Breast epithelium (tissue), 4 donors: Measurements from ENCODE around the gene TMEM97. TPM values are rescaled to one million over a fixed set of nuclear protein-coding genes. Genes with fewer than 3 reads are reported as not detected.

ENCODE experiments used
- DNase-seq, 2 donors: peaks; one replicate each; pipeline ENCODE4 v3.0.0-alpha.2; 2019; ENCODE audit warnings: low spot score in 2 of 2
- H3K27ac ChIP-seq, 2 donors: fragments of 200-600 bp; sonication (generic) in 1 of 2; one replicate each; pipeline ENCODE4 v1.5.1; 2016 to 2019; ENCODE audit warnings: mild to moderate bottlenecking in 1 of 2
- H3K27me3 ChIP-seq, 2 donors: fragments of 200-600 bp; sonication (generic) in 1 of 2; one replicate each; pipeline versions ENCODE4 v1.5.1 to v1.6.0; 2017 to 2019; ENCODE audit warnings: control low read depth in 1 of 2, mild to moderate bottlenecking in 1 of 2
- H3K36me3 ChIP-seq: fragments of 200-600 bp; one replicate; pipeline ENCODE4 v1.5.1; 2019
- H3K4me1 ChIP-seq, 2 donors: fragments of 200-600 bp; sonication (generic); one replicate each; pipeline ENCODE4 v1.5.1; 2016 to 2019; ENCODE audit warnings: control low read depth in 1 of 2
- H3K4me3 ChIP-seq, 3 donors: fragments of 200-600 bp; sonication (generic); 1 replicate in 2 of 3; 2 replicates in 1 of 3; pipeline ENCODE4 v1.5.1; 2016 to 2019; ENCODE audit warnings: mild to moderate bottlenecking in 3 of 3, moderate library complexity in 2 of 3
- H3K9me3 ChIP-seq, 2 donors: fragments of 200-600 bp; sonication (generic) in 1 of 2; one replicate each; pipeline ENCODE4 v1.5.1; 2016 to 2019; ENCODE audit warnings: control low read depth in 1 of 2
- POLR2A ChIP-seq: fragments of 450-650 bp; IDR thresholded peaks from one replicate; pipeline ENCODE4 v1.6.1; 2016; ENCODE audit warnings: antibody characterized with exemption, mild to moderate bottlenecking, moderate library complexity
- POLR2AphosphoS5 ChIP-seq, 3 donors: sonication (generic); formaldehyde crosslinking; IDR thresholded peaks; one replicate each; pipeline ENCODE4 v1.6.1; 2017; ENCODE audit warnings: antibody characterized with exemption in 3 of 3
- intact Hi-C: fragments of 100-400 bp; cut with DNase I; formaldehyde crosslinking; loops from one replicate; pipeline ENCODE4 v1.15.1; 2023; ENCODE audit warnings: low total_unique reads
- total RNA-seq, 3 donors: library from RNA; depleted of rRNA; stranded (reverse); fragments of >200 nt; gene quantifications; one replicate each; pipeline ENCODE4 v1.1.0, GENCODE V29; 2016
- TF ChIP-seq, protein P1 (sequence below), 3 donors: fragments of 450-650 bp; IDR thresholded peaks; one replicate each; pipeline ENCODE4 v1.5.1; 2016 to 2017; ENCODE audit warnings: antibody characterized with exemption in 3 of 3, mild to moderate bottlenecking in 3 of 3, moderate library complexity in 3 of 3

The TMEM97 gene
- total RNA-seq, 3 donors from 2014 or later, result 7.2 to 9.8 (median 7.5) TPM

GRCh38 chr17:28346199-28346580, 27.2 kb downstream of the TMEM97 start:
- Histone ChIP-seq H3K27ac (peak overlapping the region; percentile 75 to 78), H3K4me1 (peaks cover 3 to 17% of the 10 kb centered on the region in 2 donors), H3K4me3 (no peak overlapping the region), H3K9me3 (no peaks in the 10 kb centered on the region), H3K27me3 (no peaks in the 10 kb centered on the region), H3K36me3 (peaks cover 6% of the 10 kb centered on the region)
- TF ChIP-seq, protein P1, sequence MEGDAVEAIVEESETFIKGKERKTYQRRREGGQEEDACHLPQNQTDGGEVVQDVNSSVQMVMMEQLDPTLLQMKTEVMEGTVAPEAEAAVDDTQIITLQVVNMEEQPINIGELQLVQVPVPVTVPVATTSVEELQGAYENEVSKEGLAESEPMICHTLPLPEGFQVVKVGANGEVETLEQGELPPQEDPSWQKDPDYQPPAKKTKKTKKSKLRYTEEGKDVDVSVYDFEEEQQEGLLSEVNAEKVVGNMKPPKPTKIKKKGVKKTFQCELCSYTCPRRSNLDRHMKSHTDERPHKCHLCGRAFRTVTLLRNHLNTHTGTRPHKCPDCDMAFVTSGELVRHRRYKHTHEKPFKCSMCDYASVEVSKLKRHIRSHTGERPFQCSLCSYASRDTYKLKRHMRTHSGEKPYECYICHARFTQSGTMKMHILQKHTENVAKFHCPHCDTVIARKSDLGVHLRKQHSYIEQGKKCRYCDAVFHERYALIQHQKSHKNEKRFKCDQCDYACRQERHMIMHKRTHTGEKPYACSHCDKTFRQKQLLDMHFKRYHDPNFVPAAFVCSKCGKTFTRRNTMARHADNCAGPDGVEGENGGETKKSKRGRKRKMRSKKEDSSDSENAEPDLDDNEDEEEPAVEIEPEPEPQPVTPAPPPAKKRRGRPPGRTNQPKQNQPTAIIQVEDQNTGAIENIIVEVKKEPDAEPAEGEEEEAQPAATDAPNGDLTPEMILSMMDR (IDR thresholded peaks at IDR 0.05), result no peak
- TF ChIP-seq POLR2AphosphoS5 (IDR thresholded peaks at IDR 0.05) (no peak), POLR2A (no peak)
- DNase-seq, result no peak
- intact Hi-C loops, result no loop called here

DNA sequence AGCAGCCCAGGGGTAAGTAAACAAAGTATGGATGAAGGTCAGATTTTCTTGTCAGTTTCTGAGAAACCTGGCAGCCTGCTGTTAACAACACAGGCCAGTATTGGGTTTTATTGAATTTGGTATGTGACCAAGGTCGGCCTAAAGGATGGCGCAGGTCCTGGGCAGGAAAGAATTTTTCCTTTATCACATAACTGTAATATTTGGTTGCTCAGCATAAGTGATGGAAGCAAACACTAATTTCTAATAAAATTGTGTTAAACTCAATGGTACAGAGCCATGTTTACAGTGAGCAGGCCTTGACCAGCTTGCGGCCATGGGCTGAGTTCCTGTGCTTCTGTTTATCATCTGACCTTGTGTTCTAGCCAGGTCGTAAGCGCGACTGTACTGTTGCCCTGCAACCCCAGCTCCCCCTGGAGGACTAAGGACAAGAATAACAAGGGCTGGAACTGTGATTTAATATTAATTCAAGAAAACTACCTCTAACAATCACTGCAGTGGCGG, 27.8 kb downstream of the TMEM97 start:
- Histone ChIP-seq H3K4me1 (peaks cover 3 to 17% of the 10 kb centered on the region in 2 donors), H3K27ac (peak overlapping the region; percentile 75 to 78), H3K9me3 (no peaks in the 10 kb centered on the region), H3K4me3 (no peak overlapping the region), H3K27me3 (no peaks in the 10 kb centered on the region), H3K36me3 (peaks cover 6% of the 10 kb centered on the region)
- TF ChIP-seq POLR2AphosphoS5 (IDR thresholded peaks at IDR 0.05), result no peak
- no peak for TF ChIP-seq POLR2A
- TF ChIP-seq, protein P1 (IDR thresholded peaks at IDR 0.05), result peak in 1 of 3 donors; percentile 20
- no peak for DNase-seq
- intact Hi-C loops, result no loop called here

- TF ChIP-seq, protein P1 (IDR thresholded peaks at IDR 0.05), result no peak
- peak in 1 of 3 donors; percentile 8 for TF ChIP-seq POLR2AphosphoS5 (IDR thresholded peaks at IDR 0.05)
- Histone ChIP-seq H3K36me3 (peaks cover 6% of the 10 kb centered on the region), H3K27ac (peak overlapping the region; percentile 78 to 85), H3K27me3 (no peaks in the 10 kb centered on the region), H3K4me1 (peaks cover 3 to 17% of the 10 kb centered on the region in 2 donors), H3K9me3 (no peaks in the 10 kb centered on the region), H3K4me3 (no peak overlapping the region)
- intact Hi-C loops, result no loop called here
- peak in 1 of 2 donors; percentile 69 for DNase-seq
These were observed 28.4 kb downstream of the TMEM97 start for GRCh38 chr17:28347261-28347891.

DNA sequence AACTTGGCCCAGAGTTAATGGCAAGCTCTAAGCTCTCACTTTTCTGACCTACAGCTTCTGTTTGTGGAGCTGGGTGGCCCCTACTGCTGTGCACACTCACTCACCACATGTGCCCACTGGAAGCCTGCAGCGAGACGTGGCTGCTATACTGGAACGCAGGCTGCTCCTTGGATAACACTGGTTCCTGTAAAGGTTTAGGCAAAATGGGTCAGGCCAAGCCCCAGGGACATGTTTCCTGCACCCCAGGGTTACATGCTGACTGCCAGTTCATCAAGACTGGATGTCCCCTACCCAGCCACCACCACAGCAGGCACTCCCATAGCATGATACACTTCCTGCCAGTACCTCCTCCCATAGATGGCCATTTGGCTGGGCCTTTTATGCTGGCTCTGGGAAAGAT, 30.0 kb downstream of the TMEM97 start:
- no peak overlapping the region for H3K27ac ChIP-seq
- H3K9me3 ChIP-seq, result no peaks in the 10 kb centered on the region
- TF ChIP-seq POLR2A (no peak), POLR2AphosphoS5 (IDR thresholded peaks at IDR 0.05) (no peak)
- TF ChIP-seq, protein P1 (IDR thresholded peaks at IDR 0.05), result no peak
- intact Hi-C loops, result no loop called here
- no peaks in the 10 kb centered on the region for H3K27me3 ChIP-seq
- DNase-seq, result no peak
- no peak overlapping the region for H3K4me3 ChIP-seq
- peaks cover 6% of the 10 kb centered on the region for H3K36me3 ChIP-seq
- peaks cover 3 to 17% of the 10 kb centered on the region in 2 donors for H3K4me1 ChIP-seq

GRCh38 chr17:28350271-28350670, 31.3 kb downstream of the TMEM97 start:
- DNase-seq, result no peak
- Histone ChIP-seq H3K4me3 (no peak overlapping the region), H3K27ac (no peak overlapping the region), H3K4me1 (peaks cover 3 to 17% of the 10 kb centered on the region in 2 donors), H3K9me3 (no peaks in the 10 kb centered on the region), H3K36me3 (no peaks in the 10 kb centered on the region), H3K27me3 (no peaks in the 10 kb centered on the region)
- intact Hi-C loops, result no loop called here
- TF ChIP-seq POLR2AphosphoS5 (IDR thresholded peaks at IDR 0.05), result no peak
- TF ChIP-seq, protein P1 (IDR thresholded peaks at IDR 0.05), result no peak
- no peak for TF ChIP-seq POLR2A
